ENCODE data around the gene PBX3. TPM values are rescaled to one million over a fixed set of nuclear protein-coding genes. Genes with fewer than 3 reads are reported as not detected.

The PBX3 gene
- total and polyA plus RNA-seq, 10 of the 15 experiments (the other 5 are each of a cell fraction or from before 2014, with no cell fraction given) = 6.7 to 146 (median 22.2) TPM

DNA sequence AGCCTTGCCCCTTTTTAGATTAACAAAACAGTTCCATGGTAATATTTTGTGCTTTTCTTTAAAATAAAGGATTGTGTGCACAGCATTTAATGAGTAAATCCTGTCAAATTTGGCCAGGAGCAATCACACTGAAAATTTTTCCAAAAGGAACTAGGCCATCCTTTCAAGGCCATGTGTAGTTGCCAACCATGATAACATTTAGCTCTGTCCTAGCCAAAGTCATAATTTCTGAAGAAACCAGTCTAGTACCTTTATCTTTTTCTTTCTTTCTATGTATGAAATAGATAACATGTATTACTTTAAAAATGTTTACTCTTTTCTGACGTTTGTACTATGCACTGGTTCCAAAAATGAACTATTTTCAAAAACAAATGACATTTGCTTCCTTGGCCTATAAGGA is 143.7 kb downstream of the PBX3 start:
- ChIA-PET RAD21 (ENCODE audit: unreplicated experiment) (no interaction called here), CTCF (no interaction called here)

DNA sequence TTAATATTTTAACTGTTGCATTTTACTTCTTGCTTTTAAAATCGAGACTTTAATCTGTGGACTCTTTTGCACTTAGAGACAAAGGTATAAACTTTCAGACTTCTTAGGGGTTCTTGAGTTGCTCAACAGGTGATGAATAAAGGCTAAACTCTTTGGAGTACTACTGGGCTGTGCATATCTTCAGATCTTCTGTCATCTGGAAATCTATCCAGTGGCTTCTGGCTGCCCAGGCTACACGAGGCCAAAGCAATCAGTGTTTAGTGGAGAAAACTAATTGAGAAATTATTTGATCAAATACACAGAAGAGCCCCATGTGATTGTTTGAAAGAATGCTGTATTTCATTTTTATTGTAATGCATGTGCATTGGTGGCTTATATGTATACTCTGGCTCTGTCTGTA is 146.1 kb downstream of the PBX3 start:
- BruUV-seq (replicated peaks) = TSS peak; percentile 11
- RAD21 ChIA-PET (ENCODE audit: unreplicated experiment) = no interaction called here
- TF ChIP-seq MTA3 (IDR thresholded peaks at IDR 0.05; ENCODE audit: borderline replicate concordance, low read length) (no peak), ZSCAN29 (IDR thresholded peaks at IDR 0.05) (no peak), SIN3A (IDR thresholded peaks at IDR 0.05; ENCODE audit: low read depth, low read length) (no peak), TARDBP (IDR thresholded peaks at IDR 0.05; ENCODE audit: borderline replicate concordance) (no peak), CREB1 (IDR thresholded peaks at IDR 0.05; ENCODE audit: low read depth) (no peak), NFYA (IDR thresholded peaks at IDR 0.05; ENCODE audit: borderline replicate concordance, low read depth, low read length) (no peak), HDGF (IDR thresholded peaks at IDR 0.05) (no peak), ZNF24 (IDR thresholded peaks at IDR 0.05) (no peak), MXI1 (IDR thresholded peaks at IDR 0.05; ENCODE audit: low read depth, low read length) (no peak)
- TF ChIP-seq, protein P1, sequence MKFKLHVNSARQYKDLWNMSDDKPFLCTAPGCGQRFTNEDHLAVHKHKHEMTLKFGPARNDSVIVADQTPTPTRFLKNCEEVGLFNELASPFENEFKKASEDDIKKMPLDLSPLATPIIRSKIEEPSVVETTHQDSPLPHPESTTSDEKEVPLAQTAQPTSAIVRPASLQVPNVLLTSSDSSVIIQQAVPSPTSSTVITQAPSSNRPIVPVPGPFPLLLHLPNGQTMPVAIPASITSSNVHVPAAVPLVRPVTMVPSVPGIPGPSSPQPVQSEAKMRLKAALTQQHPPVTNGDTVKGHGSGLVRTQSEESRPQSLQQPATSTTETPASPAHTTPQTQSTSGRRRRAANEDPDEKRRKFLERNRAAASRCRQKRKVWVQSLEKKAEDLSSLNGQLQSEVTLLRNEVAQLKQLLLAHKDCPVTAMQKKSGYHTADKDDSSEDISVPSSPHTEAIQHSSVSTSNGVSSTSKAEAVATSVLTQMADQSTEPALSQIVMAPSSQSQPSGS (IDR thresholded peaks at IDR 0.05; ENCODE audit: low read length) = no peak
- TF ChIP-seq, protein P2, sequence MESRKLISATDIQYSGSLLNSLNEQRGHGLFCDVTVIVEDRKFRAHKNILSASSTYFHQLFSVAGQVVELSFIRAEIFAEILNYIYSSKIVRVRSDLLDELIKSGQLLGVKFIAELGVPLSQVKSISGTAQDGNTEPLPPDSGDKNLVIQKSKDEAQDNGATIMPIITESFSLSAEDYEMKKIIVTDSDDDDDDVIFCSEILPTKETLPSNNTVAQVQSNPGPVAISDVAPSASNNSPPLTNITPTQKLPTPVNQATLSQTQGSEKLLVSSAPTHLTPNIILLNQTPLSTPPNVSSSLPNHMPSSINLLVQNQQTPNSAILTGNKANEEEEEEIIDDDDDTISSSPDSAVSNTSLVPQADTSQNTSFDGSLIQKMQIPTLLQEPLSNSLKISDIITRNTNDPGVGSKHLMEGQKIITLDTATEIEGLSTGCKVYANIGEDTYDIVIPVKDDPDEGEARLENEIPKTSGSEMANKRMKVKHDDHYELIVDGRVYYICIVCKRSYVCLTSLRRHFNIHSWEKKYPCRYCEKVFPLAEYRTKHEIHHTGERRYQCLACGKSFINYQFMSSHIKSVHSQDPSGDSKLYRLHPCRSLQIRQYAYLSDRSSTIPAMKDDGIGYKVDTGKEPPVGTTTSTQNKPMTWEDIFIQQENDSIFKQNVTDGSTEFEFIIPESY (IDR thresholded peaks at IDR 0.05) = no peak

More for the DNA sequence above, 143.7 kb downstream of the PBX3 start:
- intact Hi-C loops (cut with micrococcal nuclease; ENCODE audit: unreplicated experiment) = no loop called here
- no peak overlapping the region for H3K27ac ChIP-seq (ENCODE audit: control insufficient read depth, insufficient read depth)
- no peak for TF ChIP-seq ZNF622 (IDR thresholded peaks at IDR 0.05)
- TF ChIP-seq EP300 (IDR thresholded peaks at IDR 0.05; ENCODE audit: borderline replicate concordance in 1 of 2, control insufficient read depth in 1 of 2, low read depth in 2 of 2, low read length in 2 of 2) = no peak
- no peak for TF ChIP-seq MTA2 (IDR thresholded peaks at IDR 0.05; ENCODE audit: low read depth)
- no peak for TF ChIP-seq TARDBP (IDR thresholded peaks at IDR 0.05; ENCODE audit: borderline replicate concordance)
- no peak for TF ChIP-seq KDM1A (IDR thresholded peaks at IDR 0.05; ENCODE audit: borderline replicate concordance)
- TF ChIP-seq, protein P3, sequence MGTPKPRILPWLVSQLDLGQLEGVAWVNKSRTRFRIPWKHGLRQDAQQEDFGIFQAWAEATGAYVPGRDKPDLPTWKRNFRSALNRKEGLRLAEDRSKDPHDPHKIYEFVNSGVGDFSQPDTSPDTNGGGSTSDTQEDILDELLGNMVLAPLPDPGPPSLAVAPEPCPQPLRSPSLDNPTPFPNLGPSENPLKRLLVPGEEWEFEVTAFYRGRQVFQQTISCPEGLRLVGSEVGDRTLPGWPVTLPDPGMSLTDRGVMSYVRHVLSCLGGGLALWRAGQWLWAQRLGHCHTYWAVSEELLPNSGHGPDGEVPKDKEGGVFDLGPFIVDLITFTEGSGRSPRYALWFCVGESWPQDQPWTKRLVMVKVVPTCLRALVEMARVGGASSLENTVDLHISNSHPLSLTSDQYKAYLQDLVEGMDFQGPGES (IDR thresholded peaks at IDR 0.05) = no peak
- TF ChIP-seq TAF1 (IDR thresholded peaks at IDR 0.05; ENCODE audit: borderline replicate concordance, low read depth, low read length) = no peak
- H4K20me1 ChIP-seq (ENCODE audit: control insufficient read depth, insufficient read depth) = peaks cover 4% of the 10 kb centered on the region; the same call in 1 of the 2 replicates
- in situ Hi-C loops (cut with MboI) = no loop called here
- no peak for ATAC-seq
- no peaks in the 10 kb centered on the region for H3K36me3 ChIP-seq (ENCODE audit: control insufficient read depth in 2 of 2, insufficient read depth in 2 of 2, low read length in 1 of 2)
- no peak overlapping the region for H3K4me2 ChIP-seq (ENCODE audit: control insufficient read depth, insufficient read depth)
- no peak overlapping the region for H3K9ac ChIP-seq (ENCODE audit: control insufficient read depth, insufficient read depth, low read length)
- no peaks in the 10 kb centered on the region for H3K27me3 ChIP-seq (replicated peaks in 1 of 2; ENCODE audit: control insufficient read depth in 2 of 2, insufficient read depth in 2 of 2, low read length in 1 of 2)
- no TSS peak for BruUV-seq (replicated peaks)
- ChIA-PET POLR2A (no interaction called here), SMC1A (ENCODE audit: uncharacterized antibody, unreplicated experiment) (no interaction called here)
- no peak overlapping the region for H3K4me3 ChIP-seq
- H2AFZ ChIP-seq (ENCODE audit: control insufficient read depth, low read depth, low read length) = no peak overlapping the region
- peaks cover 17% of the 10 kb centered on the region for H3K79me2 ChIP-seq (ENCODE audit: control insufficient read depth, insufficient read depth, low read length)
- H3K4me1 ChIP-seq (ENCODE audit: control insufficient read depth, insufficient read depth, low read length) = peaks cover 7% of the 10 kb centered on the region; the same call in 1 of the 2 replicates
- no peaks in the 10 kb centered on the region for H3K9me3 ChIP-seq (replicated peaks; ENCODE audit: control insufficient read depth, insufficient read depth, low read length)
- no peak for DNase-seq (ENCODE audit: low read depth, low spot score)
- 19% methylated on average over 1 of the region's 1 CpG for WGBS (ENCODE audit: insufficient coverage, insufficient replicate concordance, low lambda C conversion rate, missing lambda C conversion rate)
- no peak for FAIRE-seq

More for the DNA sequence above, 146.1 kb downstream of the PBX3 start:
- H3K4me3 ChIP-seq = no peak overlapping the region
- SMC1A ChIA-PET (ENCODE audit: uncharacterized antibody, unreplicated experiment) = interaction anchor here (1.1 to 2.6 kb wide), 3 partner anchors 10 to 332 kb away, joined by 3 to 20 read pairs (median 4); no protein-coding TSS in a partner anchor
- no peak overlapping the region for H2AFZ ChIP-seq (ENCODE audit: control insufficient read depth, low read depth, low read length)
- H3K27ac ChIP-seq (ENCODE audit: control insufficient read depth, insufficient read depth) = no peak overlapping the region
- FAIRE-seq = no peak
- H3K9me3 ChIP-seq (replicated peaks; ENCODE audit: control insufficient read depth, insufficient read depth, low read length) = no peaks in the 10 kb centered on the region
- ATAC-seq = no peak
- in situ Hi-C loops (cut with MboI) (no loop called here), intact Hi-C loops (cut with micrococcal nuclease; ENCODE audit: unreplicated experiment) (no loop called here)
- no peak overlapping the region for H3K4me2 ChIP-seq (ENCODE audit: control insufficient read depth, insufficient read depth)
- H3K36me3 ChIP-seq (ENCODE audit: control insufficient read depth in 2 of 2, insufficient read depth in 2 of 2, low read length in 1 of 2) = no peaks in the 10 kb centered on the region
- CTCF ChIA-PET = interaction anchor here (1.9 kb wide), 1 partner anchor 11 kb away, joined by 5 read pairs; no protein-coding TSS in a partner anchor
- no peaks in the 10 kb centered on the region for H3K27me3 ChIP-seq (replicated peaks in 1 of 2; ENCODE audit: control insufficient read depth in 2 of 2, insufficient read depth in 2 of 2, low read length in 1 of 2)
- peaks cover 17% of the 10 kb centered on the region for H3K79me2 ChIP-seq (ENCODE audit: control insufficient read depth, insufficient read depth, low read length)
- H3K9ac ChIP-seq (ENCODE audit: control insufficient read depth, insufficient read depth, low read length) = no peak overlapping the region
- POLR2A ChIA-PET = interaction anchor here (3.0 kb wide), 1 partner anchor 11 kb away, joined by 12 read pairs; no protein-coding TSS in a partner anchor
- no peak for DNase-seq (ENCODE audit: low read depth, low spot score)
- peaks cover 4% of the 10 kb centered on the region; the same call in 1 of the 2 replicates for H4K20me1 ChIP-seq (ENCODE audit: control insufficient read depth, insufficient read depth)
- peaks cover 7% of the 10 kb centered on the region; the same call in 1 of the 2 replicates for H3K4me1 ChIP-seq (ENCODE audit: control insufficient read depth, insufficient read depth, low read length)
- WGBS (ENCODE audit: insufficient coverage, insufficient replicate concordance, low lambda C conversion rate, missing lambda C conversion rate) = 83% methylated on average over 2 of the region's 2 CpGs
